Activated T-cell treated with anti-CD3 and anti-CD28 coated beads for 24 hours (primary cell): ENCODE measurements around the gene MAD1L1.
"Not testable (repeated sequence)": the region's sequence is repeated elsewhere in the genome, so short reads cannot be mapped to it uniquely, and the experiment has no call there.

ENCODE experiments used
- DNase-seq: peaks from one replicate; pipeline ENCODE4 v3.0.0-alpha.2; 2020; ENCODE audit warnings: low read depth

MAD1L1 gene

DNA sequence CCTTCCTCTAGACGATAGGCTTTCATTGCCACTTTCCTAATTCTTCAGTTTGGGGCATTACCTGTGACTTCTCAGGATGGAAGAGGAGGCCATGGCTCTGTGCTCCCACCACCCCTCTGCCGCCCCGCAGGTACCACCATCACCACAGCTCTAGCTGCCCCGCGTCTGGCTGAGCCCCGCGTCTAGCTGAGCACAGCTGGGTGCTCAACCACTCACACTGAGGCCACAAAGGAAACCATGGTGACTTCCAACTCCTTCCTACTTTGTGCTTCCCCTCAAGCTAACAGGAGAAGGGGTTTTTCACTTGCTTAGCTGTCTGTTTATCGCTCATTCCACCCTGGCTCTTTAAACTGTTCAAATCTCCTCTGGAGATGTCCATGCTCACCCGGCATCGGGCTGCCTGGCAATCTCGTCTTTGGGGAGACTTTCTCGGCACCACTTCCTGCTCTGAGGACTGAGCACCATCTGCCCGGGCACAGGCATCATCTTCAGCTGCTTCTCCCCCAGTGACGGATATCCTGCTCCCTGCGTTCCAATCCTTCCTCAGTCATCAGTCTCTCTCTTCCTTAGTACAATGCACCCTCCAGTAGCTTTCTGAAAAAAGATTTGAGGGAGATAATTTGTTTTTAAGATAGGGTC lies 59.4 kb downstream of the MAD1L1 start:
- DNase-seq, result no peak

- no peak for DNase-seq
Measured at GRCh38 chr7:2172311-2173188, 60.2 kb downstream of the MAD1L1 start.

GRCh38 chr7:2171855-2172254 lies 60.9 kb downstream of the MAD1L1 start:
- DNase-seq, result no peak

DNA sequence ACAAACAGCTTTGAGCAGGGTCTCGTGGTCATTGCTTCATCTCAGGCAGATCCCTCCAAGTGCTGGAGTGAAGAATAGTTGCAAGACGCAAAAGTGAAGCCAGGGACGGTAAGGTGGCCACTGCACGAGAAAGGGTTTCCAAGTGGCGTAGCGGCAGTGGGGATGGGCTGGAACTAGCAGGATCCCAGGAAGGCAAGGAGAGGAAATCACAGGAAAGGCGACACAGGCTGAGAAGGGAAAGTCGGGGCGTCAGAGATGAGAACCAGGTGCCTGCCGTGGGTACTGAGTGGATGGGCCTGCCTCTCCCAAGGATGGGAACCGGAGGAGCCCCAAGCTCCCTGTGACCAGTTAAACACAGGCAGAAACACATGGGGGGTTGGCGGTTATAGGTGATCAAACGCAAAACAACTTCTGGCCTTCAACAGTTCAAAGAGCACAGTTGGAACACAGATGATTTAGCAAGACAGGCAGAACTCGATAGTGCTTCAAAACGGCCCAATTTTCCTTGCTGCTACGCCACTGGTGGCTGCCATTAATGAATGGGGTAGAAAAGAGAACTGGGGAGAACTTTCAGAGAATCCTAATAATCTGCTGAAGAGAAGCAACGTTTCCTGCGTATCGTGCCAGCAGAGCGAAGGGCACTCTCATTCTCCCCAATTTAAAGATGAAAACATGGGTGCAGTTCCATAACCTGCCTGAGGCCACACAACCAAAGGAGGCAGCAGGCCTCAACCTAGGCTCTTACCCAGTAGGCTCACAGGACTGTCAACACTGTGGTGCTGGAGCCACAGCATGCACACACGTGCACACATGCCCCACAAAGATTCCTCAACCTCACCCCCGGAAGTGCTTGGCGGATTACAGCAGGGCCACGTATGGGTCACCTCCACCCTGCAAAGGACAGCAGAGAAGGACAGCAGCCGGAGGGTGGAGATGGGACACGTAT lies 61.9 kb downstream of the MAD1L1 start:
- no peak for DNase-seq

- no peak for DNase-seq
Measured at GRCh38 chr7:2169923-2170575, 62.7 kb downstream of the MAD1L1 start.

GRCh38 chr7:2168615-2169311 lies 64.0 kb downstream of the MAD1L1 start:
- no peak for DNase-seq

DNA sequence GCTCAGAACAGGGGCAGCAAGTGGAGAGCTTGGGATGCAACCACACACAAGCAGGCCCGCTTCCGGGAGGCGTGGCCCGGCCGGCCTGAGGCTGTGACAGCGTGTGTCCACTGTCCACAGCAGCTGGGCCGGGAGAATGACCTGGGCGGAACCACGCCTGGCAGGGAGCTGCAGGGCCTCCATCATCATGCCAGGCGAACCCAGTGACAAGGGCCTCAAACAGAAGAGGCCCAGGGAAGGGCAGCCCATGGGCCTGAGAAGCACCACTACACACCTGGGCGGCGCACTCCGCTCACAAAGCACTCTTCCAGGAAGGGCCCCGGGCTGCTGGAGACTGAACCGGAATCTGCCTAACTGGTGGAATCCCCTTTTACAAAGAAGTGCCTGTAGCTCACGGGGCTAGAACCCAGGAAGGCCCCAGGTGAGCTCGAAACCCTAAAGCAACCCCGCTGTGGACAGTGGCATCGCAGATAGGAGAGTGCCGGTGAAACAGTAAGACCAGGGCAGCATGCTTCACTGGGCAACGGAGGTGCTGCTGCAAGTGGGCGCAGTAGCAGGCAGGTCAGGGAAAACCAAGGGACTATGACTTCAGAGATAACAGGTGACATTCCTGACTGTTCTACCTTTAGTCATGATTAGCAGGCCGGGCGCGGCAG lies 66.0 kb downstream of the MAD1L1 start:
- no peak for DNase-seq

- no peak for DNase-seq
Measured at GRCh38 chr7:2165610-2166594, 66.8 kb downstream of the MAD1L1 start.

GRCh38 chr7:2165239-2165609 lies 67.5 kb downstream of the MAD1L1 start:
- DNase-seq, result no peak

DNA sequence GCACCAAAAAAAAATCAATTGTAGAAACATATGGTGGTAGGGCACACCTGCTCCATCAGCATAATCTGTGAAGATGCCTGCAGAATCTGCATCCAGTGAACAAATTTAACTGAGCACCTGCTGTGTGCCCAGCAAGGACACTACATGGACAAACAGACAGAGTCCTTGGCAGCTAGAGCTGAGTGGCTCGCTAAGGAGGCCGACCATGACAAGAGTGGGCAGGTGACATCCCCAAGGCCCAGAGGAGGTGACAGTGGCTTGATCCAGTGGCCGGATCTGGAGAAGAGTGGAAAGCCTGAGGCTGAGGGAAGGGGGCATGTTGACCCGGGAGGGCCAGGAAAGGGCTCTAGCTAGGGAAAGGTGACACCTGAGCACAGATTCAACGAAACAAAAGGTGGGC lies 68.1 kb downstream of the MAD1L1 start:
- DNase-seq, result no peak

DNA sequence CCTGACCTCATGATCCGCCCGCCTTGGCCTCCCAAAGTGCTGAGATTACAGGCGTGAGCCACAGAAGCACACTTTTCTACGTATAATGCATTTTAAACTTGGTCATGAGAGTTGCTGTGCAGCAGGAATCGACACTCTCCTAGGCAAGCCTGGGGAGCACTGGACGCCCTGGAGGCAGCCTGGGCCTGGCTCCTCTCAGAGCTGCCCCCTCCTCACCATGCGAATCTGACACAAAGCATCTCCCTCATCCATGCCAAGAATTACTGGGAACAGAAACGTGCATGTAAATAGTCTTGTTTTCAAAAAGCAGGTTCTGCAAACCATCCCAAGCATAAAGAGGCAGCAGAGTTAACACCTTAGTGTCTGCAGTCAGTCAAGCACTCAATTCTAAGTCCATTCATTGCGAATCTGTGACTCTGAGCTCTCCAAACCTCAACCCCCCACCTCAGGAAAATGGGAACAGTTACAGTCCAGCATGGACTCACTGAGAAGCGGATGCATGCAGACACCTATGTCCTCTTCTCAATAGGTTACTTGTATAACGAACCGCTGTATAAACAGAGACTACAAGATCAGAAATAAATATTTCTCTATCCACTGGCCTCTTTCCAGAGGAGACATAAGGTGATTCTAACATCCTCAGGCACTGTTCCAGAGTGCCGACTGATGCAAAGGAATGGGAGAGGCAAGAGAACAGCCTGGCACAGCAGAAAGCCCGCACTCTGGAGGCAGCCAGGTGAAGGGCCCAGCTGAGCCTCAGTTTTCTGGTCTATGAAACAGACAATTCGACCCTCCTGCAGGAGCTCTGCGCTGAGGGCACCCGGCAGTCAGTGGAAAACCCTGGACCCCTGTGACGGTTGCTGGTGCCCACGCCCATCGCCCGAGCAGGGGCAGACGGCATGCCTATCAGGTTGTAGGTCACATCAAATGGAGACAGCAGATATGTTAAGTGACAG lies 68.9 kb downstream of the MAD1L1 start:
- no peak for DNase-seq

DNA sequence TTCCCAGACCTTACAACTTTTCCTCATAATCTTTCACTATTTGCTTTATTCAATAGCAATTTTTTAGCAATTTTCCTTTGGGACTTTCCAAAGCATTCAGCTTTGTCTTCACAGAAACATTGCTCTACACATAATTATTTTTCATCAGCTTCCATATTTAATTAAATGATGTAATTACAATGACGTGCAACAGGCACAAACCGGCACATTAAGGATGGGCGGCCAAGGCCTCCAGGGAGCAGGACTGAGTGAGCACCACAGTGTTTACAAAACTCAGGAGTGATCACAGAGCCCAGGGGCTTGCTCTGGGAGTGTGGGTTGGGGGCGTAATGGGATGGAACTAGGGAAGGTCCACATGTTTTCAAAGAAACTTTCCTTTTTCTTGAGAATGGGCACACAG lies 69.8 kb downstream of the MAD1L1 start:
- DNase-seq, result no peak

DNA sequence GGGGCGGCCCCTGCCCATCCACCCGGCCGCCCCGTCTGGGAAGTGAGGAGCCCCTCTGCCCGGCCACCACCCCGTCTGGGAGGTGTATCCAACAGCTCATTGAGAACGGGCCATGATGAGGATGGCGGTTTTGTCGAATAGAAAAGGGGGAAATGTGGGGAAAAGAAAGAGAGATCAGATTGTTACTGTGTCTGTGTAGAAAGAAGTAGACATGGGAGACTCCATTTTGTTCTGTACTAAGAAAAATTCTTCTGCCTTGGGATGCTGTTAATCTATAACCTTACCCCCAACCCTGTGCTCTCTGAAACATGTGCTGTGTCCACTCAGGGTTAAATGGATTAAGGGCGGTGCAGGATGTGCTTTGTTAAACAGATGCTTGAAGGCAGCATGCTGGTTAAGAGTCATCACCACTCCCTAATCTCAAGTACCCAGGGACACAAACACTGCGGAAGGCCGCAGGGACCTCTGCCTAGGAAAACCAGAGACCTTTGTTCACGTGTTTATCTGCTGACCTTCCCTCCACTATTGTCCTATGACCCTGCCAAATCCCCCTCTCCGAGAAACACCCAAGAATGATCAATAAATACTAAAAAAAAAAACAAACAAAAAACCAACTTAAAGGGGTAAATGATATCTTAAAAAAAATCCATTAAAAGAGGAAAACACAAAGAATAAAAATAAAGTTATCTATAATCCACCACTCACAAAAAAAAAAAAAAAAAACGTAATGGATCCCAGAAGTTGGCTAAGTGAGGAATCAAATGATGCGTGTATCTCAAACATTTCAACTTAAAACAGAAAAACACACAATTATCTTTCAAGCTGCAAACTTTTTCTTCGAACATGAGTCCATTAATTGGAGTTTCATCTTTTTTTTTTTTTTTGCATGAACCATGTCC lies 70.5 kb downstream of the MAD1L1 start:
- DNase-seq, result not testable (repeated sequence)

DNA sequence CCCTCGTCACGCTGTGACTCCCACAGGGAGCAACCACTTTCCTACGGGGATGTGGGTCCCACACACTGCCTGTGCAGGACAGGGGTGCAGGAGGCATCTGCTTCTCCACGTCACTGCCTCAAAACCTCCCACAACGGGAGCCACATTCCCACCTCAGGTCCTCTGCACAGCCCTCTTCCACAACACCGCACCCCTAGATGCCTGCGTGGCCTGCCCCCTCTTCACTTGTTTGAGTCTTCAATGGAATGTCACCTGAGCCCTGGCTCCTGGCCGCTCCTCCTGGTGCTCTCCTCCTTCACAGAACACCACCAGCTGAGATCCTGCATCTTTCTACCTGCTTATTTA lies 73.6 kb downstream of the MAD1L1 start:
- DNase-seq, result no peak

DNA sequence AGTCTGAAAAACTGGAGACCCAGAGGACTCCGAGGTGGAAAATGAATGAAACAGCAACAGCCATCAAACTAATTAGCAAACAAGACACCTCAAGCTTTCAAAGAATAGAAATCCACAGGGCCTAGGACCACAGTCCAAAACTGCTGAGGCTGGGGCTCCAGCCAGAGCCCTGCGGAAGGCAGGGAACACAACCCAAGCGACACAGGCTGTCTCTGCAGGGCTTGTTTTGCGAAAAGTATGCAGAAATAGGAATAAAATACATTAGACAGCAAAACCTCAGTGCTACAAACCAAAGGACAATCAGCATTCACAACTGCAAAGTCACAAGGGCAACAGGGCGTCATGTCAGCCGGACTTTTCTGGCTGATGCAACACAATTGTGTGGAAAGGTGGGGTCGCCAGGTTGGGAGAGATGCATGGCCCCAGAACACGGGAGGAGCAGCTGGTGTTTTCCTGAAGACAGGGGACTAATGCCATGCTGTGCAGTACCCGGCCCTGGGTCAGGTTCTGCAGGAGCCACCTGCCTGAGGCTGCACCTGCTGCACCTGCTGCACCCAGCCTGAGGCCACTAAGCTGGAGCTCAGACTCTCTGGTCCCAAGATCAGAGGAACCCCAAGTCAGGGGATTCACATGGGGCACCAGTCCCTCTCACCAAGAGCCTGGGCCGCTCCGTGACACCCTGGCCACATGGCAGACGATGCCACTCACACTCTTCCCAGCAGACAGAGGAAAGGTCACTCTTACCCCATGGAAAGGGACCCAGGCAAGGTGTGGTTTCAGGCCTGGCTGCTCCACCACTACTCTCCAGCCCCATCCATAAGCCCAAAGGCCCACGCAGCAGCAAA lies 74.2 kb downstream of the MAD1L1 start:
- DNase-seq, result no peak

DNA sequence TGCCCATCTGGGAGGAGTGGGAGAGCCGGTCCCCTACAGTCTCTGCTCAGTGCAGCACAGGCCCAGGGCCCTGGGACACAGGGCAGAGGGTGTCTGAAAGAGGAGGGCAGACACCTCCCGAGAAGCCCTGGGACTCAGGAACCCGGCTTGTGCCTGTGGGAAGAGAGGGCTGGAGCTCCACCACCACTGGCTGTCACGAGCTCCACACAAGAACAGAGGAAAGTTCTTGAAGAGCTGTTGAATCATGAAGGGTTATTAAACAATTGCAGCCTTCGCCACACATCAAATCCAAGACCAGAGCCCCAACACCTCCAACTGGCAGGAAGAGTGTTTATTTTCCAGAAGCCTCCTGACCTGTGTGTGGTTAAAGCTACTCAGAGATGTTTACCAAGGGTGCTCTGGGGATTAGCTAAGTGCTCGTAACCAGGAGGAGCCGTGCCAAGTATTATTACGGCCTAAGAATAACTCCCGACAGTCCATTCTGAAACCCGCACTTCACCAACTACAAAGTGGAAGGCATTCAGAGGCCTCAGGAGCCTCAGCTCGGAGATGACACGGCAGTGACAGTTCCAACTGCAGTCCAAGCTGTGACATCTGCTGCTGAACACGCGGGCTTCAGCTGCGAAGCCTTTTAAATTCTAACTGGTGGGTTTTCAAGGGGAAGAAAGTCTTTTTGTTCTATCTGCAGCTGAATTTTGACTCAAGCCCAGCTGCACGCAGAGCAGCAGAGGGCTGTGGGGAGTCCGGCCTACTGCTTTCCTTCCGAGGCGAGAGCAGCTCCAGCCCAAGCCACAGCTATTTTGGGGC lies 75.1 kb downstream of the MAD1L1 start:
- no peak for DNase-seq
